Keratinocyte (primary cell): ENCODE results near the gene SNAP29.

Experiments
- EZH2 ChIP-seq: IDR thresholded peaks from one replicate; pipeline ENCODE4 v1.6.1; 2012; ENCODE audit warnings: inconsistent platforms, mild to moderate bottlenecking, low read length, moderate library complexity
- TF ChIP-seq, protein P1 (sequence below), 3 experiments: IDR thresholded peaks in 1 of 3; conservative IDR thresholded peaks in 1 of 3; optimal IDR thresholded peaks in 1 of 3; 2 replicates in 2 of 3; 3 replicates in 1 of 3; pipeline versions ENCODE3 to v1.5.1; 2011; ENCODE audit warnings: low read length in 3 of 3, mild to moderate bottlenecking in 3 of 3, moderate library complexity in 2 of 3, control low read depth in 1 of 3, inconsistent platforms in 1 of 3; ENCODE audit not compliant: insufficient read depth in 2 of 3; ENCODE audit errors: extremely low read depth in 1 of 3

DNA sequence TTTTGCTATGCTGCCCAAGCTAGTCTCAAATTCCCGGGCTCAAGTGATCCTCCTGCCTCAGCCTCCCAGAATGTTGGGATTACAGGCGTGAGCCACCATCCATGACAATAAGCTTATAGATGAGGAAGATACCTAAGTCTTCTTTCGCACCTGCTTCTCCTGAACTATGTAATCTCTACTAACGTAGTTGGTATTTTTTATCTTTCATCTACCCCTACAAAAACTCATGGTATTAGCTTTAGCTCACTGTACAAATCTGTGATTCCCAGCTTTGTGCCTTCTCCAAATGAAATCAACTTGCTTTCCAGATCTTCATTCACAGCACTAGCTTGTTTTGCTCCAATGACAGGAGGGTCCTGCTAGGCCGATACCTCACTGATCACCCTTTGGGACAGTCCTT, 36.6 kb upstream of the SNAP29 start:
- TF ChIP-seq, protein P1, sequence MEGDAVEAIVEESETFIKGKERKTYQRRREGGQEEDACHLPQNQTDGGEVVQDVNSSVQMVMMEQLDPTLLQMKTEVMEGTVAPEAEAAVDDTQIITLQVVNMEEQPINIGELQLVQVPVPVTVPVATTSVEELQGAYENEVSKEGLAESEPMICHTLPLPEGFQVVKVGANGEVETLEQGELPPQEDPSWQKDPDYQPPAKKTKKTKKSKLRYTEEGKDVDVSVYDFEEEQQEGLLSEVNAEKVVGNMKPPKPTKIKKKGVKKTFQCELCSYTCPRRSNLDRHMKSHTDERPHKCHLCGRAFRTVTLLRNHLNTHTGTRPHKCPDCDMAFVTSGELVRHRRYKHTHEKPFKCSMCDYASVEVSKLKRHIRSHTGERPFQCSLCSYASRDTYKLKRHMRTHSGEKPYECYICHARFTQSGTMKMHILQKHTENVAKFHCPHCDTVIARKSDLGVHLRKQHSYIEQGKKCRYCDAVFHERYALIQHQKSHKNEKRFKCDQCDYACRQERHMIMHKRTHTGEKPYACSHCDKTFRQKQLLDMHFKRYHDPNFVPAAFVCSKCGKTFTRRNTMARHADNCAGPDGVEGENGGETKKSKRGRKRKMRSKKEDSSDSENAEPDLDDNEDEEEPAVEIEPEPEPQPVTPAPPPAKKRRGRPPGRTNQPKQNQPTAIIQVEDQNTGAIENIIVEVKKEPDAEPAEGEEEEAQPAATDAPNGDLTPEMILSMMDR (optimal IDR thresholded peaks at IDR 0.05 in 1 of 3, IDR thresholded peaks at IDR 0.05 in 1 of 3, conservative IDR thresholded peaks at IDR 0.05 in 1 of 3; ENCODE audit: extremely low read depth in 1 of 3, insufficient read depth in 2 of 3, low read length in 3 of 3): no peak
- no peak for TF ChIP-seq EZH2
